Smooth muscle cell (in vitro differentiated cells): ENCODE results near the gene UBA3. TPM values are rescaled to one million over a fixed set of nuclear protein-coding genes. Genes with fewer than 3 reads are reported as not detected.

Source experiments
- DNase-seq: peaks from one replicate; lab custom pipeline; 2025; ENCODE audit not compliant: unreplicated experiment; lab: John Stamatoyannopoulos, UW
- H2AFZ ChIP-seq: fragments of 200-600 bp; sonication (generic); 2 replicates; pipeline ENCODE4 v1.6.0; 2016; ENCODE audit warnings: antibody characterized with exemption, low read depth, mild to moderate bottlenecking
- H3F3A ChIP-seq: fragments of 200-600 bp; sonication (generic); 2 replicates; pipeline ENCODE4 v1.6.0; 2017; ENCODE audit warnings: antibody characterized with exemption, low read depth
- H3K27ac ChIP-seq: fragments of 200-600 bp; sonication (generic); 2 replicates; pipeline ENCODE4 v1.5.1; 2016; ENCODE audit warnings: low read depth, mild to moderate bottlenecking
- H3K27me3 ChIP-seq: fragments of 200-600 bp; sonication (generic); 2 replicates; pipeline ENCODE4 v1.6.1; 2016; ENCODE audit warnings: low read depth, mild to moderate bottlenecking
- H3K36me3 ChIP-seq: fragments of 200-600 bp; sonication (generic); 2 replicates; pipeline ENCODE4 v1.5.1; 2016; ENCODE audit warnings: low read depth
- H3K4me1 ChIP-seq: fragments of 200-600 bp; sonication (generic); 2 replicates; pipeline ENCODE4 v1.5.1; 2016; ENCODE audit warnings: low read depth
- H3K4me2 ChIP-seq: fragments of 200-600 bp; sonication (generic); 2 replicates; pipeline ENCODE4 v1.6.0; 2016; ENCODE audit warnings: mild to moderate bottlenecking
- H3K4me3 ChIP-seq: fragments of 200-600 bp; sonication (generic); 2 replicates; pipeline ENCODE4 v1.5.1; 2016; ENCODE audit warnings: mild to moderate bottlenecking
- H3K79me2 ChIP-seq: fragments of 200-600 bp; sonication (generic); 2 replicates; pipeline ENCODE4 v1.6.0; 2016; ENCODE audit warnings: low read depth, mild to moderate bottlenecking
- H3K9ac ChIP-seq: fragments of 200-600 bp; sonication (generic); 2 replicates; pipeline ENCODE4 v1.6.0; 2016; ENCODE audit warnings: low read depth
- H3K9me3 ChIP-seq: fragments of 200-600 bp; sonication (generic); replicated peaks from 2 replicates; pipeline ENCODE4 v1.5.1; 2016; ENCODE audit warnings: low read depth
- H4K20me1 ChIP-seq: fragments of 200-600 bp; sonication (generic); 2 replicates; pipeline ENCODE4 v1.6.0; 2016; ENCODE audit warnings: low read depth
- WGBS: methylation state at CpG from one replicate; pipeline ENCODE4 v1.1.7; 2016; ENCODE audit warnings: low lambda C conversion rate; 5-methylcytosine and 5-hydroxymethylcytosine counted together
- polyA plus RNA-seq: library from polyadenylated mRNA; unstranded; fragments of >200 nt; fragmentation: Nextera tagmentation; extraction: Ambion mirVana; gene quantifications from 2 replicates; pipeline ENCODE4 v1.2.1, GENCODE V29; 2016
- total RNA-seq: library from RNA; depleted of rRNA; stranded (reverse); fragments of >200 nt; gene quantifications from 2 replicates; pipeline ENCODE4 v1.2.3, GENCODE V29; 2014
- TF ChIP-seq, protein P1 (sequence below): fragments of 200-600 bp; sonication (generic); IDR thresholded peaks from 2 replicates; pipeline ENCODE4 v1.5.1; 2017; ENCODE audit warnings: borderline replicate concordance, mild to moderate bottlenecking, antibody characterized with exemption; ENCODE audit not compliant: insufficient read depth, poor library complexity, severe bottlenecking

Gene UBA3
- total and polyA plus RNA-seq, 2 experiments from 2014 or later = 47.5 to 71.2 TPM

DNA sequence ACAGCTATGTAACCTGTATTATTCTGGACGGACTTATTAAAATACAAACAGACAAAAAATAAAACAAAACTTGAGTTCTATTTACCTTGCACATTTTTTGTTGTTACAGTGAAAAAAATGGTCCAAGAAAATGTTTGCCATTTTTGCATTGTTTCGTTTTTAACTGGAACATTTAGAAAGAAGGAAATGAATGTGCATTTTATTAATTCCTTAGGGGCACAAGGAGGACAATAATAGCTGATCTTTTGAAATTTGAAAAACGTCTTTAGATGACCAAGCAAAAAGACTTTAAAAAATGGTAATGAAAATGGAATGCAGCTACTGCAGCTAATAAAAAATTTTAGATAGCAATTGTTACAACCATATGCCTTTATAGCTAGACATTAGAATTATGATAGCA lies 25.2 kb upstream of the UBA3 start:
- no peak overlapping the region for H3K9ac ChIP-seq
- 87% methylated on average over 3 of the region's 3 CpGs for WGBS
- peaks cover 2% of the 10 kb centered on the region for H3K79me2 ChIP-seq
- H3F3A ChIP-seq = no peaks in the 10 kb centered on the region
- TF ChIP-seq, protein P1, sequence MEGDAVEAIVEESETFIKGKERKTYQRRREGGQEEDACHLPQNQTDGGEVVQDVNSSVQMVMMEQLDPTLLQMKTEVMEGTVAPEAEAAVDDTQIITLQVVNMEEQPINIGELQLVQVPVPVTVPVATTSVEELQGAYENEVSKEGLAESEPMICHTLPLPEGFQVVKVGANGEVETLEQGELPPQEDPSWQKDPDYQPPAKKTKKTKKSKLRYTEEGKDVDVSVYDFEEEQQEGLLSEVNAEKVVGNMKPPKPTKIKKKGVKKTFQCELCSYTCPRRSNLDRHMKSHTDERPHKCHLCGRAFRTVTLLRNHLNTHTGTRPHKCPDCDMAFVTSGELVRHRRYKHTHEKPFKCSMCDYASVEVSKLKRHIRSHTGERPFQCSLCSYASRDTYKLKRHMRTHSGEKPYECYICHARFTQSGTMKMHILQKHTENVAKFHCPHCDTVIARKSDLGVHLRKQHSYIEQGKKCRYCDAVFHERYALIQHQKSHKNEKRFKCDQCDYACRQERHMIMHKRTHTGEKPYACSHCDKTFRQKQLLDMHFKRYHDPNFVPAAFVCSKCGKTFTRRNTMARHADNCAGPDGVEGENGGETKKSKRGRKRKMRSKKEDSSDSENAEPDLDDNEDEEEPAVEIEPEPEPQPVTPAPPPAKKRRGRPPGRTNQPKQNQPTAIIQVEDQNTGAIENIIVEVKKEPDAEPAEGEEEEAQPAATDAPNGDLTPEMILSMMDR = no peak
- H3K9me3 ChIP-seq = no peaks in the 10 kb centered on the region
- H4K20me1 ChIP-seq = peaks cover 4% of the 10 kb centered on the region
- H3K4me1 ChIP-seq = no peaks in the 10 kb centered on the region
- no peak overlapping the region for H3K27ac ChIP-seq
- no peaks in the 10 kb centered on the region for H3K27me3 ChIP-seq
- H3K4me2 ChIP-seq = no peak overlapping the region
- no peak overlapping the region for H2AFZ ChIP-seq
- H3K36me3 ChIP-seq = no peaks in the 10 kb centered on the region
- no peak overlapping the region for H3K4me3 ChIP-seq
- DNase-seq = no peak

GRCh38 chr3:69104586-69104985 lies 24.4 kb upstream of the UBA3 start:
- TF ChIP-seq, protein P1 = no peak
- Histone ChIP-seq H3K4me2 (no peak overlapping the region), H3K4me1 (no peaks in the 10 kb centered on the region), H3K27me3 (no peaks in the 10 kb centered on the region), H3K9me3 (no peaks in the 10 kb centered on the region), H3F3A (no peaks in the 10 kb centered on the region), H3K9ac (no peak overlapping the region), H4K20me1 (peaks cover 10% of the 10 kb centered on the region), H3K79me2 (peaks cover 9% of the 10 kb centered on the region), H3K36me3 (no peaks in the 10 kb centered on the region), H3K4me3 (no peak overlapping the region), H2AFZ (no peak overlapping the region), H3K27ac (no peak overlapping the region)
- 96% methylated on average over 8 of the region's 8 CpGs for WGBS
- DNase-seq = no peak

DNA sequence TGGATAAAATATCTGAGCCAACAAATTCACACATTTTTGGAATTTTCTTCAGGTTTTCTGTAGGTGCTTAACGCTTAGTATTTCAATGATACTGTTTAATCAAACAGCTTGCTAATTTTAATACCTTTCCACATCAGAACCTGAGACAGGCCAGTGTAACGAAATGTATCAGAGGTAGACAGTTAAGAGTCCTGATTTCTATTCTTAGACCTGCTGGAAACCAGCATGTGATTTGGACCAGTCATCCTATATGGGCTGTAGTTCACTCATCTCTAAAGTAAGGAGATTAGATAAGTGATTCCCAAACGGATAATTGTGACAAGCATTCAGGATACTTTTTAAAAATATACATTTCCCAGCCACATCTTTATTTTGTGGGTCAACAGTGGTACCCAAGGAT lies 23.0 kb upstream of the UBA3 start:
- Histone ChIP-seq H3K79me2 (peaks cover 18% of the 10 kb centered on the region), H3K27ac (no peak overlapping the region), H3K9me3 (no peaks in the 10 kb centered on the region), H3K9ac (no peak overlapping the region), H3K36me3 (no peaks in the 10 kb centered on the region), H3K27me3 (no peaks in the 10 kb centered on the region), H3K4me3 (no peak overlapping the region), H2AFZ (no peak overlapping the region), H3F3A (no peaks in the 10 kb centered on the region), H3K4me1 (no peaks in the 10 kb centered on the region), H4K20me1 (peaks cover 22% of the 10 kb centered on the region), H3K4me2 (no peak overlapping the region)
- no peak for DNase-seq
- TF ChIP-seq, protein P1 = no peak
- WGBS = 94% methylated on average over 3 of the region's 3 CpGs

GRCh38 chr3:69102384-69102783 lies 22.2 kb upstream of the UBA3 start:
- 73% methylated on average over 4 of the region's 4 CpGs for WGBS
- no peaks in the 10 kb centered on the region for H3K9me3 ChIP-seq
- H3K9ac ChIP-seq = no peak overlapping the region

More at GRCh38 chr3:69102384-69102783, 22.2 kb upstream of the UBA3 start:
- no peaks in the 10 kb centered on the region for H3F3A ChIP-seq
- H3K4me2 ChIP-seq = no peak overlapping the region
- no peaks in the 10 kb centered on the region for H3K36me3 ChIP-seq
- H3K27ac ChIP-seq = peak overlapping the region; percentile 43
- no peaks in the 10 kb centered on the region for H3K4me1 ChIP-seq
- H3K4me3 ChIP-seq = no peak overlapping the region
- no peaks in the 10 kb centered on the region for H3K27me3 ChIP-seq
- TF ChIP-seq, protein P1 = no peak
- H4K20me1 ChIP-seq = peaks cover 28% of the 10 kb centered on the region
- peaks cover 21% of the 10 kb centered on the region for H3K79me2 ChIP-seq
- no peak for DNase-seq
- no peak overlapping the region for H2AFZ ChIP-seq
